ENCODE data around the gene TSEN15.

DNA sequence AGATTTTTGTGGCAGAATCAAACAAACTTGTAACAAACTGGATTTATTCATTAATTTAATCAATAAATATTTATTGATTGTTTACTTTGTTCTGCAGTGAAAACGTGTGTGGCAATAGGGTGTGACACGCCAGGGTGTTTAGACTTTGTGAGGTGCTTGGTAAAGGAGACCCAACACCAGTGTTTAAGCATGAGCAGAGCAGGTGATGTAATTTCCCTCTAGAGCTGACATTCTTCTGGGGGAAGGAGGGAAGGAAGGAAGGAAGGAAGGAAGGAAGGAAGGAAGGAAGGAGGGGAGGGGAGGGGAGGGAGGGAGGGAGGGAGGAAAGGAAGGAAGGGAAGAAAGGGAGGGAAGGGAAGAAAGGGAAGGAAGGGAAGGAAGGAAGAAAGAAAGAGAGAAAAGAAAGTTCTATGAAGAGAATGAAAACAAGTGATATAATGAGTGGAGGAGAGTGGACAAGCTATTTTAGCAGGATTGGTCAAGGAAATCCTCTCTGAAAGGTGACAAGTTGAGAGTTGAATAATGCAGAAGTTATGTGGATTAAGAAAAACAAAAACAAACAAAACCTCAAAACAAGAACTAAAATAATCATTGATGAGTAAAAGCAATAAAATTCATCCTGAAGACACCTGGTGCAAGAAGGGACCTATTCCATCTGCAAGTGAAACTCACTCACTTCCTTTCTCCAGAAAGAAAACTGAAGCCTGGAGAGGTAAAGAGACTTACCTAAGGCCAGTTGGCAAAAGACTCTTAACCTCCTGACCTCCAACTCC lies 60.8 kb downstream of the TSEN15 start:
- TF ChIP-seq, protein P1, sequence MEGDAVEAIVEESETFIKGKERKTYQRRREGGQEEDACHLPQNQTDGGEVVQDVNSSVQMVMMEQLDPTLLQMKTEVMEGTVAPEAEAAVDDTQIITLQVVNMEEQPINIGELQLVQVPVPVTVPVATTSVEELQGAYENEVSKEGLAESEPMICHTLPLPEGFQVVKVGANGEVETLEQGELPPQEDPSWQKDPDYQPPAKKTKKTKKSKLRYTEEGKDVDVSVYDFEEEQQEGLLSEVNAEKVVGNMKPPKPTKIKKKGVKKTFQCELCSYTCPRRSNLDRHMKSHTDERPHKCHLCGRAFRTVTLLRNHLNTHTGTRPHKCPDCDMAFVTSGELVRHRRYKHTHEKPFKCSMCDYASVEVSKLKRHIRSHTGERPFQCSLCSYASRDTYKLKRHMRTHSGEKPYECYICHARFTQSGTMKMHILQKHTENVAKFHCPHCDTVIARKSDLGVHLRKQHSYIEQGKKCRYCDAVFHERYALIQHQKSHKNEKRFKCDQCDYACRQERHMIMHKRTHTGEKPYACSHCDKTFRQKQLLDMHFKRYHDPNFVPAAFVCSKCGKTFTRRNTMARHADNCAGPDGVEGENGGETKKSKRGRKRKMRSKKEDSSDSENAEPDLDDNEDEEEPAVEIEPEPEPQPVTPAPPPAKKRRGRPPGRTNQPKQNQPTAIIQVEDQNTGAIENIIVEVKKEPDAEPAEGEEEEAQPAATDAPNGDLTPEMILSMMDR (IDR thresholded peaks at IDR 0.05): no peak
- TF ChIP-seq POLR2A (IDR thresholded peaks at IDR 0.05) (no peak), EP300 (IDR thresholded peaks at IDR 0.05) (no peak), POLR2AphosphoS5 (IDR thresholded peaks at IDR 0.05) (no peak)

All from suprapubic skin (tissue), 4 donors.